ENCODE data around the gene PCSK4. TPM values are rescaled to one million over a fixed set of nuclear protein-coding genes. Genes with fewer than 3 reads are reported as not detected.

Gene PCSK4
- total and polyA plus RNA-seq, 2 of the 13 experiments (the other 11 are each of a cell fraction or from before 2014, with no cell fraction given), result 2.0 to 2.7 TPM

DNA sequence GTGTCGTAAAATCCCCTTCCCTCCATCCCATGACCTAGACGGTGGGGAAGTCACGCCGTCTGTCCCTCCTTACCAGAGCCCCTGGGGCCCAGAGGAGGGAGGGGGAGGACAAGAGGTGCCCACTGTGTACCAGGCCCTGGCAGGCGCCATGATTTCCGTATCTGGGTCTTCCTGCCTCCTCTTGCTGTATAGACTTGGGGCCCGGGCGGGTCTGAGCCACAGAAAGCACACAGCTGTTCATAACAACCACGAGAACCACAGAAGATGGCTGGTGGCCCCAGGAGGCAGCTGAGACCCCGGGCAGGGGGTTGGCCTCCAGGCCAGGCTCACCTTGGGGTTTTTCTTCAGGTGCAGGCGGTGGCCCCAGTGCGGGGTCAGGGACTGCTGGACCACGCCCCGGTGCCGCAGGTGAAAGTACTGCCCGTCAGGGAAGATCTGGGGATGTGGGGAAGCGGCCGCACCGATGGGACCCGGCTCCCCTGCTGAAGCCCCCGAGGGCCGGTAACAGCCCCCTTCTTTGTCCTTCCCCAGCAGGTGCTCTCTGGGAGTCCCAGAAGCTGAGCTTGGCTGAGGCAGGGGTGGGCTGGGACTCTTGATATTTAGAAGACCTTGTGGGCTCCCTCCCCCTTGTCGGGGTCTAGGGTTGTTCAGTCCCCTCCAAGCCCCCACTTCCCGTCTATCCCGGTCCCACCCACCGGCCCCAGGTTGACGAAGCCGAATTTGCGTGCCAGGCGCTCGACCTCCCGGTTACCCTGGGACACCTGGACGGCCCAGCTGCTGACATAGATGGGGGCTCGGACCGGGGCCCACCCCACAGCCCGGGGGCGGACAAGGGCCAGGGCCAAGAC is 463 bp downstream of the PCSK4 start:
- Histone ChIP-seq H3K9me3 (ENCODE audit: low read length) (no peaks in the 10 kb centered on the region), H3K27me3 (ENCODE audit: control insufficient read depth in 1 of 2, insufficient read depth in 2 of 2, low read length in 2 of 2) (no peaks in the 10 kb centered on the region), H2AFZ (ENCODE audit: low read length) (no peak overlapping the region), H3K4me1 (ENCODE audit: insufficient read depth, low read length) (peaks cover 41% of the 10 kb centered on the region), H3K4me2 (ENCODE audit: low read depth, low read length) (peak overlapping the region; percentile 91), H3K9ac (ENCODE audit: insufficient read depth, low read depth, low read length) (peak overlapping the region; percentile 77), H3K4me3 (replicated peaks in 1 of 3; ENCODE audit: insufficient read depth in 1 of 3, low read depth in 2 of 3, low read length in 3 of 3) (peak overlapping the region; percentile 55 to 79 (median 72)), H4K20me1 (ENCODE audit: insufficient read depth, low read length) (no peaks in the 10 kb centered on the region), H3K36me3 (replicated peaks in 1 of 2; ENCODE audit: control insufficient read depth in 1 of 2, insufficient read depth in 2 of 2, low read length in 2 of 2) (no peaks in the 10 kb centered on the region), H3K27ac (ENCODE audit: extremely low read length, insufficient read depth, low read length) (peak overlapping the region; percentile 67), H3K79me2 (ENCODE audit: insufficient read depth, low read length) (peaks cover 6% of the 10 kb centered on the region)
- WGBS (ENCODE audit: low lambda C conversion rate), result 54% methylated on average over 12 of the region's 37 CpGs
- no TSS peak for BruUV-seq (replicated peaks)
- DNase-seq (ENCODE audit: low spot score) (no peak), ATAC-seq (no peak), FAIRE-seq (no peak)
- intact Hi-C loops (cut with micrococcal nuclease; ENCODE audit: unreplicated experiment) (no loop called here), in situ Hi-C loops (cut with HindIII; ENCODE audit: extremely low pct_ligation_motif_present, low pct_unique_long_range_greater_than_20kb) (no loop called here)
- CTCF ChIA-PET (ENCODE audit: low intra/inter-chr PET ratio, low total read pairs), result no interaction called here
- POLR2A ChIA-PET, result interaction anchor here (1.6 to 2.8 kb wide), 2 partner anchors 13 to 19 kb away, joined by 16 to 19 read pairs; no protein-coding TSS in a partner anchor
- TF ChIP-seq MZF1 (CRISPR knock-in tag; IDR thresholded peaks at IDR 0.05; ENCODE audit: borderline replicate concordance), result no peak
- TF ChIP-seq NR3C1 (CRISPR knock-in tag; IDR thresholded peaks at IDR 0.05), result no peak
- TF ChIP-seq, protein P1, sequence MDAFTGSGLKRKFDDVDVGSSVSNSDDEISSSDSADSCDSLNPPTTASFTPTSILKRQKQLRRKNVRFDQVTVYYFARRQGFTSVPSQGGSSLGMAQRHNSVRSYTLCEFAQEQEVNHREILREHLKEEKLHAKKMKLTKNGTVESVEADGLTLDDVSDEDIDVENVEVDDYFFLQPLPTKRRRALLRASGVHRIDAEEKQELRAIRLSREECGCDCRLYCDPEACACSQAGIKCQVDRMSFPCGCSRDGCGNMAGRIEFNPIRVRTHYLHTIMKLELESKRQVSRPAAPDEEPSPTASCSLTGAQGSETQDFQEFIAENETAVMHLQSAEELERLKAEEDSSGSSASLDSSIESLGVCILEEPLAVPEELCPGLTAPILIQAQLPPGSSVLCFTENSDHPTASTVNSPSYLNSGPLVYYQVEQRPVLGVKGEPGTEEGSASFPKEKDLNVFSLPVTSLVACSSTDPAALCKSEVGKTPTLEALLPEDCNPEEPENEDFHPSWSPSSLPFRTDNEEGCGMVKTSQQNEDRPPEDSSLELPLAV (CRISPR knock-in tag; conservative IDR thresholded peaks at IDR 0.05; ENCODE audit: low read depth), result no peak
- TF ChIP-seq, protein P2, sequence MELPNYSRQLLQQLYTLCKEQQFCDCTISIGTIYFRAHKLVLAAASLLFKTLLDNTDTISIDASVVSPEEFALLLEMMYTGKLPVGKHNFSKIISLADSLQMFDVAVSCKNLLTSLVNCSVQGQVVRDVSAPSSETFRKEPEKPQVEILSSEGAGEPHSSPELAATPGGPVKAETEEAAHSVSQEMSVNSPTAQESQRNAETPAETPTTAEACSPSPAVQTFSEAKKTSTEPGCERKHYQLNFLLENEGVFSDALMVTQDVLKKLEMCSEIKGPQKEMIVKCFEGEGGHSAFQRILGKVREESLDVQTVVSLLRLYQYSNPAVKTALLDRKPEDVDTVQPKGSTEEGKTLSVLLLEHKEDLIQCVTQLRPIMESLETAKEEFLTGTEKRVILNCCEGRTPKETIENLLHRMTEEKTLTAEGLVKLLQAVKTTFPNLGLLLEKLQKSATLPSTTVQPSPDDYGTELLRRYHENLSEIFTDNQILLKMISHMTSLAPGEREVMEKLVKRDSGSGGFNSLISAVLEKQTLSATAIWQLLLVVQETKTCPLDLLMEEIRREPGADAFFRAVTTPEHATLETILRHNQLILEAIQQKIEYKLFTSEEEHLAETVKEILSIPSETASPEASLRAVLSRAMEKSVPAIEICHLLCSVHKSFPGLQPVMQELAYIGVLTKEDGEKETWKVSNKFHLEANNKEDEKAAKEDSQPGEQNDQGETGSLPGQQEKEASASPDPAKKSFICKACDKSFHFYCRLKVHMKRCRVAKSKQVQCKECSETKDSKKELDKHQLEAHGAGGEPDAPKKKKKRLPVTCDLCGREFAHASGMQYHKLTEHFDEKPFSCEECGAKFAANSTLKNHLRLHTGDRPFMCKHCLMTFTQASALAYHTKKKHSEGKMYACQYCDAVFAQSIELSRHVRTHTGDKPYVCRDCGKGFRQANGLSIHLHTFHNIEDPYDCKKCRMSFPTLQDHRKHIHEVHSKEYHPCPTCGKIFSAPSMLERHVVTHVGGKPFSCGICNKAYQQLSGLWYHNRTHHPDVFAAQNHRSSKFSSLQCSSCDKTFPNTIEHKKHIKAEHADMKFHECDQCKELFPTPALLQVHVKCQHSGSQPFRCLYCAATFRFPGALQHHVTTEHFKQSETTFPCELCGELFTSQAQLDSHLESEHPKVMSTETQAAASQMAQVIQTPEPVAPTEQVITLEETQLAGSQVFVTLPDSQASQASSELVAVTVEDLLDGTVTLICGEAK (IDR thresholded peaks at IDR 0.05), result no peak
- TF ChIP-seq, protein P2 (CRISPR knock-in tag; IDR thresholded peaks at IDR 0.05), result 0 out of 2 replicates have a peak, but pooled peaks have one; percentile 20
- TF ChIP-seq CAMTA2 (CRISPR knock-in tag; IDR thresholded peaks at IDR 0.05; ENCODE audit: borderline replicate concordance), result no peak
- no peak for TF ChIP-seq SNAPC2 (CRISPR knock-in tag; IDR thresholded peaks at IDR 0.05)
- no peak for TF ChIP-seq MATR3 (CRISPR knock-in tag; IDR thresholded peaks at IDR 0.05)
- TF ChIP-seq ELF4 (CRISPR knock-in tag; IDR thresholded peaks at IDR 0.05; ENCODE audit: borderline replicate concordance), result no peak
- 0 out of 2 replicates have a peak, but pooled peaks have one; percentile 16 for TF ChIP-seq NFATC3 (CRISPR knock-in tag; IDR thresholded peaks at IDR 0.05)
- TF ChIP-seq NFE2 (CRISPR knock-in tag; IDR thresholded peaks at IDR 0.05), result no peak
- peak; percentile 82; the same call in 1 of the 2 replicates for TF ChIP-seq KDM5B (CRISPR knock-in tag; IDR thresholded peaks at IDR 0.05; ENCODE audit: borderline replicate concordance)
- TF ChIP-seq, protein P3, sequence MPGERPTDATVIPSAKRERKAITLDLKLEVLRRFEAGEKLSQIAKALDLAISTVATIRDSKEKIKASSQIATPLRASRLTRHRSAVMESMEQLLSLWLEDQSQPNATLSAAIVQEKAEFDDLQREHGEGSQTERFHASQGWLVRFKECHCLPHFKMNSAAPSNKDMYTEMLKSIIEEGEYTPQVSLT (CRISPR knock-in tag; IDR thresholded peaks at IDR 0.05; ENCODE audit: borderline replicate concordance, low read depth), result no peak

Measured in HepG2 (cell line).